ENCODE measurements around the gene STAG1.
"Not testable (repeated sequence)": the region's sequence is repeated elsewhere in the genome, so short reads cannot be mapped to it uniquely, and the experiment has no call there.

STAG1 gene

GRCh38 chr3:136595913-136596697, 156.1 kb downstream of the STAG1 start:
- no peak for DNase-seq (ENCODE audit: low read depth in 3 of 3)

DNA sequence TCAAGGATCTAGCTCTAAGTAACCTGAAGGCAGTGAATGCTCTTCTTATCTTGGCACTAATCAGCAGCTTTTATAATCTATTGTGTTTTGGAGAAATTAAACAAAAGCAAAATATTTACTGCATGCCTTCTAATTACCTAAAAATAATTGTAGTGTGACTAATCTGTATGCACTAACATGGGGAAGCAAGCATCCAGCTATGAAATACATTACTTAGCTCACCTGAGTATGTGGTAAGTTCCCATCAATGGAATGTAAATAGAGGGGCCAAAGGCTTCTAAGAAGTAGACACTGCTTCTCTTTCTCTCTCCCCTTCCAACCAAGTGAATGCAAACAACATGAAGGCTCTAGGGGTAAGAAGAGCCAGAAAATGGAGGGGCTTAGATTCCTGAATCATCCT, 165.6 kb downstream of the STAG1 start:
- DNase-seq (ENCODE audit: low read depth in 3 of 3) = no peak

DNA sequence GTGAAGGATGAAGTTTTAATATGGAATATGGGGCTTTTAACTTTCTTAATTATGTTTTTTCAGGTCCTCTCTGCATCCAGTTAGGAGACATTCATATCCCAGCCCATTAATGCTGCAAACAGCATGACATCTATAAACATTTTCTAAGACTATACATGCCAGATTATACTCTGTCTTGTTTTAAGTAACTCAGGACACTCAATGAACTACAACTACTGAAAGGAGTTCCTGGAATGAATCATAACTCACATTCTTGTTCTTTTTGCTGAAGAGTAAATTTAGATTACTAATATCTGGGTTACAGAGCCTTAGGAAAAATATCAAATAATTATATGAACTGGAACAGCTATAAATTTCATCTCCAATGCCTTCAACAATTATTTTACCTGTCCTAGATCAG, 167.4 kb downstream of the STAG1 start:
- DNase-seq (ENCODE audit: low read depth in 3 of 3) = no peak

DNA sequence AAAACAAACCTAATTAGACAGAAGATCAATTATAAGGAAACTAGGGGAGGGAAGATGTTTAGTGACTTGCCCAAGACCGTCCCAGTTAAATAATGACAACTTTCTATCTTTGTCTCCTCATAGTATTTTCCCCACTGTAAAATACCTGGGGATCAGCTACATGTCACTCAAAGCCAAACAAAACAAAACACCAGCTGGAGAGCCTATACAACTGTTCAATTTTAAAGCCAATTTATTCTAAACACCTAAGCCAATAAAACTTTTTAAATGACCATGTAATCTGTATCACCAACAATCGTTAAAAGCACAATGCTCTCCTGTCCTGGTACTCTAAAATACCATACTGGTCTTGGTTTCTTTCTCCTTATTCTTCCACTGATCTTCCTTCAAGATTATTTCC, 168.4 kb downstream of the STAG1 start:
- no peak for DNase-seq (ENCODE audit: low read depth in 3 of 3)

DNA sequence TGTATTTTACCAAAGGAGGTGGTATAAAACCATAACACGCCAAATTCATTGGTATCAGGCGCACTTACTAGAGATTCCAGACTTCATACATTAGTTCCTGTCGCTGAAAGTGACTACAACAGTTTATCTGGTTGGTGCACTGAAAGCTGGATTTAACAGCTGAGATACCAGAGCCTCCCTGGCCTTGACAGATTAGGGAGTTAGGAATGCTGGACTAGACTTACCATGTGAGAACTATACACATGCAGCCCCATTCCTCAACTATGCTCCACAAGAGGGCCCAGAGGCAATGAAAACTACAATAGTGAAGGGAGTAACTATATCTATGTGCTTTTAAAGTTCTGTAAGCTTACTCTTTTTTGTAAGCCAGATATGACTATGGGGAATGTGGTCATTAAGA, 174.4 kb downstream of the STAG1 start:
- DNase-seq (ENCODE audit: low read depth in 3 of 3) = no peak

DNA sequence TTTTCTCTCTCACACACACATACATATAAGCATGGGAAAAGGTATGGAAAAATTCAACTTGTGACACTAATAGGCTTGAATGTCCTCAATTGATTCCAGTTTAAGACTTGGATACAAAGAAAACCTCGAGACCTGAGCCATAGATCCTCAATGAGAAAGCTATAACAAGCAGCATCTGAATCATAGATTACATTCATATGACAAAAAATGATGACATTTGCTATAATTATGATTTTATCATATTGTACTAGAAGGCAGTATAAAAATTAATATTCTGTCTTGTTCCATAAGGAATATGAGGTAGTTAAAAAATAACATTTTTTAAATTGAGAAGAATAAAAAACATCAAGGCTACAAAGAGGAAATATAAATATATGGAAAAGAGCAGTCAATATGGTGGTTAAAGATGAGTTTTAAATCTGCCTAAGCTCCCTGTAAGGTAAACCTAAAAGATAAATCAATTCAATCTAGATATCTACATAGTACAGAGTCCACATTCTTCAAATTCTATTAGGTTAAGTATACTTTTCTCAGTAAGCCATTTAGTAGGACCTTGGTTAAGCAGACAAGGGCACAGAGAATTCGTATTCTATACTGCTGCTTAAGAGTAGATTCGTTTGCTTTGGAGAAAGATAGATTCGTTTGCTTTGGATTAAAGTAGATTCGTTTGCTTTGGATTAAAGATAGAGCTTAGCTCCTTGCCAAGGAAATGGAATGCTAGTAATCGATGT, 175.7 kb downstream of the STAG1 start:
- DNase-seq (ENCODE audit: low read depth in 3 of 3) = no peak

GRCh38 chr3:136567599-136568188, 184.5 kb downstream of the STAG1 start:
- no peak for DNase-seq (ENCODE audit: low read depth in 3 of 3)

DNA sequence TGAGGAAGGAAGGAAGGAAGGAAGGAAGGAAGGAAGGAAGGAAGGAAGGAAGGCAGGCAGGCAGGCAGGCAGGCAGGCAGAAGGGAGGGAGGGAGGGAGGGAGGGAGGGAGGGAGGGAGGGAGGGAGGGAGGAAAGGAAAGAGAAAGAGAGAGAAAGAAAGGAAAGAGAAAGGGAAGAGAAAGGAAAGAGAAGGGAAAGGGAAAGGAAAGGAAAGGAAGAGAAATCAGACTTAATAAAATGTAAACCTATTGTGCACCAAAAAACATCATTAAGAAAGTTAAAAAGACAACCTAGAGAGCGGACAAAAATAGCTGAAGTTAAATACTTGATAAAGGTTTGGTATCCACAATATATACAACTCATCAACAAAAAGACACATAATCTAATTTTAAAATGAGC, 187.2 kb downstream of the STAG1 start:
- DNase-seq (ENCODE audit: low read depth in 3 of 3) = not testable (repeated sequence)

DNA sequence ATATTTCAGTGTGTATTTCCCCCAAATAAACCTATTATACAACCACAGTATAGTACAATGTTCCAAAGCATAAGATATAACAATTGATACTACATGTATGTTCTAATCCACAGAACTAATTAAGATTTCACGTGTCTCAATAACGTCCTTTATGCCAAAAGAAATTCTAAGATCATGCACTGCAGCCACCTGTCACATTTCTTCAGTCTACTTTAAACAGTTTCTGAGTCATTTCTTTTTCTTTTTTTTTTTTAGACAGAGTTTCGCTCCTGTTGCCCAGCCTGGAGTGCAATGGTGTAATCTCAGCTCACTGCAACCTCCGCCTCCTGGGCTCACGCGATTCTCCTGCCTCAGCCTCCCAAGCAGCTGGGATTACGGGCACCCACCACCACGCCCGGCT, 190.2 kb downstream of the STAG1 start:
- no peak for DNase-seq (ENCODE audit: low read depth in 3 of 3)

- DNase-seq (ENCODE audit: low read depth in 3 of 3) = no peak
Observed at GRCh38 chr3:136559896-136560295, 192.3 kb downstream of the STAG1 start.

DNA sequence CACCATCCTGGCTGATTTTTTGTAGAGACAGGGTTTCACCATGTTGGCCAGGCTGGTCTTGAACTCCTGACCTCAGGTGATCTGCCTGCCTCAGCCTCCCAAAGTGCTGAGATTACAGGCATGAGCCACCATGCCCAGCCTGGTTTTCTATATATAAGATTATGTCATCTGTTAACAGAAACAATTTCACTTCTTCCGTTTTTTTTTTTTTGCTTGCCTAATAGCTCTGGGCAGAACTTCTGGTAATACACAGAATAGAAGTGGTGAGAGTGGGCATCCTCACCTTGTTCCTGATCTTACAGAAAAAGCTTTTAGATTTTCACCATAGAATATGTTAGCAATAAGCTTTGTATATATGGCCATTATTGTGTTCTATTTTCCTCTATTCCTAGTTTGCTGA, 202.7 kb downstream of the STAG1 start:
- not testable (repeated sequence) for DNase-seq (ENCODE audit: low read depth in 3 of 3)

DNA sequence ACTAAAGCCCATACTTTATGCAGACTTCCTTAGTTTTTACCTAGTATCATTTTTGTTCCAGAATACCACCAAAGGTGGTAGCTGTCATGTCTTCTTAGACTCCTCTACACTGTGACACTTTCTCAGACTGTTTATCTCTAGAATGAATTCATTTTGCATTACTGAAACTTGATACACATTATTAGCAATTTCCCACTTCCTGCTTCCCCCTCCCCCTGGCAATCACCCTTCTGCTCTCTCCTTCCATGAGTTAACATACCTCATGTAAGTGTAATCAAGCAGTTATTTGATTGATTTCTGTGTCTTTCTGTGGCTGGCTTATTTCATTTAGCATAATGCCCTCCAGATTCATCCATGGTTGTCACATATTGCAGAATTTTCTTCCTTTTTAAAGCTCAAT, 204.9 kb downstream of the STAG1 start:
- no peak for DNase-seq (ENCODE audit: low read depth in 3 of 3)

- DNase-seq (ENCODE audit: low read depth in 3 of 3) = no peak
Observed at GRCh38 chr3:136546720-136547119, 205.5 kb downstream of the STAG1 start.

DNA sequence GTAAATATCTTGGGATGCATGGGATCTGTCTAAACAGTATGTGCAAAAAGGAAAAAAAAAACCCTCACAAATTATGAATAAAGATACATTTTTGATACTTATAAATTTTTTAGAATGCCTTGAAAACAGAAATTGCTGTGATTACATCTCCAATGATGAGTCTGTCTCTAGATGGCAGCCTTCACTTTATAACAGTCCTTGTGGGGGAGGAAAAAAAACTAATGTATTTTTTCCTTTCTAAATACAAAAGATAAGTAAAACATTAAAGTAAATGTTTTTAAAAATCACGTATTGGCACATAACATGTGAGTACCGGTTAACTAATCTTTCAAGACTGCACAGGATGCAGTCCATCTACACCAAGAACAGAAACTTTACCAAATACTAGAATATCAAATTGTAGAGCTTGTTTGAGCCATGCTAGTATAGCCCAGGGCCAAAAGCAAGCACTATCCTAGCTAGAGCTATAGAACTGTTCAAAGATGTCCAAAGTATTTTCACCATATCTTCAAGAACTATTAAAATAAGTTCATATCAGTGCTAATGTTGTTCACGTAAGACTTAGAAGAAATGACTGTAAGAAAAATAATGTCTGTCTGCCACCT, 206.4 kb downstream of the STAG1 start:
- DNase-seq (ENCODE audit: low read depth in 3 of 3) = no peak

DNA sequence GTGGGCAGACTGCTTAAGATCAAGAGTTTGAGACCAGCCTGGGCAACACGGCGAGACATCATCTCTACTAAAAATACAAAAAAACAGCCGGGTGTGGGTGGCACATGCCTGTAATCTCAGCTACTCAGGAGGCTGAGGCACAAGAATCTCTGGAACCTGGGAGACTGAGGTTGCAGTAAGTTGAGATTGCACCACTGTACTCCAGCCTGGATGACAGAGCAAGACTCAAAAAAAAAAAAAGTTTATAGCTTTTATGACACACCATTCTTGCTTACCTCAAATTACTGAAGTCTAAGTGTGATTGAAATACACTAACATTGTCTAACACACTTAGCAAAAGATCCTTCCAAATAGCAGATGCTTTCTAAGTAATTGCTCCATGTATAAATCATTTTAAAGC, 207.6 kb downstream of the STAG1 start:
- DNase-seq (ENCODE audit: low read depth in 3 of 3) = no peak

- DNase-seq (ENCODE audit: low read depth in 3 of 3) = no peak
Observed at GRCh38 chr3:136543385-136543784, 208.8 kb downstream of the STAG1 start.

DNA sequence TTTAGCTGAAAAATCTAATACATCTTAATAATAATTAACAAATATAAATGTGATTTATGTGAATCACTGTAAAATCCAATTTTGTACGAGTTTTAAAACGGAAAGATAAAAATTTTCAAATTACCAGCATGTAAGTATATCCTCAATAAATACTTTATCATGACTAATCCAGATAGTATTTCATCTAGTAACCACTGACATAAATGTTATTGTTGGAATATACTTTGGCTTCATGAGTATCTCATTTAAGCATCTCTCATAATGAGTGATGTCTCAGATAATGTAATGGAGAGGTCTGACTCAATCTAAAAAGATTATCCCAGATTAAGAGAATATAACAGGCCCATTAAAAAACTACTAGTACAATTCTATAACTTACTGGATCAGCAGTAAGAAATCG, 216.3 kb downstream of the STAG1 start:
- no peak for DNase-seq (ENCODE audit: low read depth in 3 of 3)

- no peak for DNase-seq (ENCODE audit: low read depth in 3 of 3)
Observed at GRCh38 chr3:136532766-136533165, 219.4 kb downstream of the STAG1 start.

- no peak for DNase-seq (ENCODE audit: low read depth in 3 of 3)
Observed at GRCh38 chr3:136518102-136518501, 234.1 kb downstream of the STAG1 start.

- no peak for DNase-seq (ENCODE audit: low read depth in 3 of 3)
Observed at GRCh38 chr3:136516656-136517055, 235.5 kb downstream of the STAG1 start.

DNA sequence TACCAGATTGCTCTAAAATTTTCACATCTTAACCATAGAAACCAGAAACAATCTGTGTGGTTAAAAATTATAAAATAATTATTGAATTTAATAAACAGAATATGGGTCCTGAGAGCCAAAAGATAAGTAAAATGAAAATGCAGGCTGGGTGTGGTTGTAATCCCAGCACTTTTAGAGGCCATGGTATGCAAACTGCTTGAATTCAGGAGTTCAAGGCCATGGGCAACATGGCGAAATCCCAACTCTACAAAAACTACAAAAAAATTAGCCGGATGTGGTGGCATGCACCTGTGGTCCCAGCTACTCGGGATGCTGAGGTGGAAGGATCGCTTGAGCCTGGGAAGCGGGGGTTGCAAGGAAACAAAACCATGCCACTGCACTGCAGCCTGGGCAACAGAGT, 236.1 kb downstream of the STAG1 start:
- no peak for DNase-seq (ENCODE audit: low read depth in 3 of 3)

- not testable (repeated sequence) for DNase-seq (ENCODE audit: low read depth in 3 of 3)
Observed at GRCh38 chr3:136514533-136514932, 237.6 kb downstream of the STAG1 start.

- DNase-seq (ENCODE audit: low read depth in 3 of 3) = no peak
Observed at GRCh38 chr3:136513367-136513766, 238.8 kb downstream of the STAG1 start.
